HCT116 (cell line): ENCODE results near the gene SDCCAG8. TPM values are rescaled to one million over a fixed set of nuclear protein-coding genes. Genes with fewer than 3 reads are reported as not detected.

ENCODE experiments used
- ATAC-seq: fragments of 200-7000 bp; cut with Tn5 transposase; 2 replicates; pipeline ENCODE4 v1.9.1; 2020; ENCODE audit warnings: mild to moderate bottlenecking, moderate library complexity
- BruUV-seq: library from RNA; stranded (reverse); fragments of 400-500 nt; replicated peaks from 2 replicates; lab custom pipeline; 2021; lab: Mats Ljungman, UMichigan
- CTCF ChIA-PET: fragments of 300-600 bp; sonication (Branson Sonifier 250); formaldehyde crosslinking; loops from one replicate; lab custom pipeline; 2021; ENCODE audit warnings: antibody characterized with exemption; lab: Charles Lee
- POLR2A ChIA-PET: fragments of 300-600, 350-600 bp; sonication (Branson Sonifier 250); formaldehyde crosslinking; loops from one replicate; lab custom pipeline; 2021; ENCODE audit warnings: antibody characterized with exemption; lab: Charles Lee
- RAD21 ChIA-PET, 2 experiments: fragments of 300-600 bp; sonication (Branson Sonifier 250); formaldehyde crosslinking; loops; one replicate each; lab custom pipeline; 2023; ENCODE audit warnings: low total read pairs in 2 of 2; ENCODE audit not compliant: uncharacterized antibody in 2 of 2, unreplicated experiment in 2 of 2, low non-redundant PET in 1 of 2; lab: Charles Lee
- DNase-seq: peaks from one replicate; pipeline ENCODE4 v3.0.0-alpha.2; 2010; ENCODE audit warnings: low read depth, low spot score
- H2AFZ ChIP-seq: fragments of 200-600 bp; shearing (Covaris generic), sonication (generic); 2 replicates; pipeline ENCODE4 v1.6.1; 2017; ENCODE audit warnings: low read depth, mixed run types, mixed read lengths, antibody characterized with exemption, low read length; ENCODE audit not compliant: poor library complexity, severe bottlenecking
- H3K27ac ChIP-seq: 2 replicates; pipeline ENCODE4 v1.5.1; 2012; ENCODE audit warnings: low read depth, low read length
- H3K27me3 ChIP-seq: fragments of 200-600 bp; sonication (generic); 2 replicates; pipeline ENCODE4 v1.6.1; 2016; ENCODE audit warnings: mixed run types, low read length, mixed read lengths; ENCODE audit not compliant: insufficient read depth
- H3K36me3 ChIP-seq, 2 experiments: fragments of 200-500 bp in 1 of 2; fragments of 200-600 bp in 1 of 2; sonication (Bioruptor generic) in 1 of 2; sonication (generic) in 1 of 2; 2 replicates each; pipeline versions ENCODE4 v1.5.1 to v1.6.1; 2014 to 2016; ENCODE audit warnings: low read length in 2 of 2, inconsistent platforms in 1 of 2, mixed read lengths in 1 of 2, mixed run types in 1 of 2; ENCODE audit not compliant: insufficient read depth in 2 of 2, control insufficient read depth in 1 of 2
- H3K4me1 ChIP-seq, 2 experiments: fragments of 200-600 bp in 1 of 2; sonication (generic) in 1 of 2; 2 replicates each; pipeline versions ENCODE4 v1.5.1 to v1.6.1; 2012 to 2017; ENCODE audit warnings: low read length in 2 of 2, inconsistent platforms in 1 of 2, mild to moderate bottlenecking in 1 of 2, mixed read lengths in 1 of 2, mixed run types in 1 of 2, moderate library complexity in 1 of 2; ENCODE audit not compliant: insufficient read depth in 2 of 2, control insufficient read depth in 1 of 2
- H3K4me2 ChIP-seq: fragments of 200-600 bp; sonication (generic); 2 replicates; pipeline ENCODE4 v1.6.1; 2017; ENCODE audit warnings: mixed run types, low read length, mixed read lengths
- H3K4me3 ChIP-seq, 2 experiments: fragments of 200-600 bp in 1 of 2; sonication (generic) in 1 of 2; replicated peaks in 1 of 2; 2 replicates each; pipeline ENCODE4 v1.5.1; 2011 to 2016; ENCODE audit warnings: low read length in 2 of 2, control low read depth in 1 of 2, low read depth in 1 of 2, mild to moderate bottlenecking in 1 of 2, mixed read lengths in 1 of 2, mixed run types in 1 of 2
- H3K79me2 ChIP-seq: fragments of 200-600 bp; sonication (generic); 2 replicates; pipeline ENCODE4 v1.6.1; 2017; ENCODE audit warnings: mild to moderate bottlenecking, mixed run types, low read length, moderate library complexity, mixed read lengths; ENCODE audit not compliant: insufficient read depth
- H3K9ac ChIP-seq: fragments of 200-600 bp; sonication (generic); 2 replicates; pipeline ENCODE4 v1.6.1; 2016; ENCODE audit warnings: low read length, mixed read lengths
- H3K9me2 ChIP-seq: fragments of 200-600 bp; sonication (generic), shearing (Covaris generic); 2 replicates; pipeline ENCODE4 v1.6.1; 2017; ENCODE audit warnings: mixed run types, mild to moderate bottlenecking, moderate library complexity; ENCODE audit not compliant: insufficient read depth
- H3K9me3 ChIP-seq, 2 experiments: fragments of 200-500 bp in 1 of 2; fragments of 200-600 bp in 1 of 2; sonication (Bioruptor generic) in 1 of 2; sonication (generic) in 1 of 2; 2 replicates each; pipeline ENCODE4 v1.6.1; 2014 to 2017; ENCODE audit warnings: low read length in 2 of 2, mixed read lengths in 2 of 2, inconsistent platforms in 1 of 2, low read depth in 1 of 2, mild to moderate bottlenecking in 1 of 2, mixed run types in 1 of 2, moderate library complexity in 1 of 2; ENCODE audit not compliant: control insufficient read depth in 1 of 2, insufficient read depth in 1 of 2
- H4K20me1 ChIP-seq: fragments of 200-600 bp; sonication (generic), shearing (Covaris generic); 2 replicates; pipeline ENCODE4 v1.6.1; 2017; ENCODE audit warnings: mixed run types, mild to moderate bottlenecking, moderate library complexity; ENCODE audit not compliant: insufficient read depth
- CBX3 ChIP-seq: IDR thresholded peaks from 2 replicates; pipeline ENCODE4 v1.6.1; 2012; ENCODE audit warnings: low read depth
- CEBPB ChIP-seq: IDR thresholded peaks from 2 replicates; pipeline ENCODE4 v1.6.1; 2012; ENCODE audit warnings: low read depth
- EGR1 ChIP-seq: IDR thresholded peaks from 2 replicates; pipeline ENCODE4 v1.6.1; 2012; ENCODE audit warnings: low read depth
- ELF1 ChIP-seq: IDR thresholded peaks from 2 replicates; pipeline ENCODE4 v1.6.1; 2012; ENCODE audit warnings: low read depth, borderline replicate concordance
- EZH2phosphoT487 ChIP-seq: fragments of 200-600 bp; IDR thresholded peaks from 2 replicates; pipeline ENCODE4 v1.6.1; 2018; ENCODE audit warnings: antibody characterized with exemption, borderline replicate concordance
- FOSL1 ChIP-seq: IDR thresholded peaks from 2 replicates; pipeline ENCODE4 v1.6.1; 2012; ENCODE audit warnings: low read depth
- JUND ChIP-seq: IDR thresholded peaks from 2 replicates; pipeline ENCODE4 v1.6.1; 2012
- POLR2A ChIP-seq: IDR thresholded peaks from 2 replicates; pipeline ENCODE4 v1.7.0; 2011; ENCODE audit warnings: borderline replicate concordance; ENCODE audit not compliant: insufficient read depth, insufficient read length; ENCODE audit errors: extremely low read depth
- POLR2AphosphoS5 ChIP-seq: IDR thresholded peaks from 2 replicates; pipeline ENCODE4 v1.6.1; 2011; ENCODE audit warnings: mild to moderate bottlenecking, low read depth, low read length, moderate library complexity
- SP1 ChIP-seq: IDR thresholded peaks from 2 replicates; pipeline ENCODE4 v1.6.1; 2012; ENCODE audit warnings: low read depth
- SRF ChIP-seq: IDR thresholded peaks from 2 replicates; pipeline ENCODE4 v1.6.1; 2012; ENCODE audit warnings: low read depth
- TCF7L2 ChIP-seq: IDR thresholded peaks from 2 replicates; pipeline ENCODE4 v1.7.0; 2011; ENCODE audit warnings: borderline replicate concordance, inconsistent platforms; ENCODE audit not compliant: insufficient read depth, insufficient read length; ENCODE audit errors: extremely low read depth
- ZNF274 ChIP-seq: fragments of 200-500 bp; sonication (Bioruptor generic); IDR thresholded peaks from 2 replicates; pipeline ENCODE4 v1.6.1; 2014; ENCODE audit warnings: mild to moderate bottlenecking, low read depth, low read length, inconsistent platforms
- intact Hi-C: fragments of 100-400 bp; cut with micrococcal nuclease; formaldehyde crosslinking; loops from 2 replicates; pipeline ENCODE4 v1.10.0; 2022
- total RNA-seq: library from RNA; stranded (reverse); gene quantifications from one replicate; pipeline ENCODE4 v1.2.1, GENCODE V29; 2021; ENCODE audit not compliant: unreplicated experiment
- TF ChIP-seq, protein P1 (sequence below): IDR thresholded peaks from 2 replicates; pipeline ENCODE4 v1.6.1; 2012
- TF ChIP-seq, protein P2 (sequence below): IDR thresholded peaks from 2 replicates; pipeline ENCODE4 v1.6.1; 2012; ENCODE audit warnings: low read depth

Gene SDCCAG8
- total RNA-seq, 1 experiment from 2014 or later = 38.2 TPM

DNA sequence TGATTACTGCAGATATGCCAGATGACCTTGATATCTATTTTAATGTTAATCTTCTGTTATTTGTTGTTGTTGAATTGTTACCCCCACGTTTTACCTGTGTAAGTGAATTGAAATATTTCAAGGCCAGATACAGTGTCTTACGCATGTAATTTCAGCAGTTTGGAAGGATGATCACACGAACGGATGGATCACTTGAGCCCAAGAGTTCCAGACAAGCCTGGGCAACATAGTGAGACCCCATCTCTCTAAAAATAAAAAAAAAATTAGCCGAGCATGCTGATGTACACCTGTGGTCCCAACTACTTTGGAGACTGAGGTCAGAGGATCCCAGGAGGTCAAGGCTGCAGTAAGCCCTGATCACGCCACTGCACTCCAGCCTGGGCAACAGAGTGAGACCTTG lies 32.2 kb downstream of the SDCCAG8 start:
- no TSS peak for BruUV-seq
- TF ChIP-seq TCF7L2 (no peak), ZNF274 (no peak), CEBPB (no peak), JUND (no peak), SRF (no peak), ELF1 (no peak), EZH2phosphoT487 (no peak)
- TF ChIP-seq, protein P1, sequence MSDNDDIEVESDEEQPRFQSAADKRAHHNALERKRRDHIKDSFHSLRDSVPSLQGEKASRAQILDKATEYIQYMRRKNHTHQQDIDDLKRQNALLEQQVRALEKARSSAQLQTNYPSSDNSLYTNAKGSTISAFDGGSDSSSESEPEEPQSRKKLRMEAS = no peak
- H3K9me3 ChIP-seq = no peaks in the 10 kb centered on the region
- no peak overlapping the region for H3K4me3 ChIP-seq
- no peaks in the 10 kb centered on the region for H3K27me3 ChIP-seq
- no peaks in the 10 kb centered on the region for H3K79me2 ChIP-seq
- H2AFZ ChIP-seq = no peak overlapping the region
- intact Hi-C loops = no loop called here
- ATAC-seq = no peak
- no peak overlapping the region for H3K9ac ChIP-seq
- CTCF ChIA-PET = no interaction called here
- H3K4me1 ChIP-seq = peaks cover 0 to 4% of the 10 kb centered on the region in 2 experiments; a peak in 1 of 4 replicates
- RAD21 ChIA-PET = no interaction called here
- H3K9me2 ChIP-seq = no peaks in the 10 kb centered on the region
- DNase-seq = no peak
- H4K20me1 ChIP-seq = no peaks in the 10 kb centered on the region
- POLR2A ChIA-PET = no interaction called here
- no peaks in the 10 kb centered on the region for H3K36me3 ChIP-seq
- no peak overlapping the region for H3K27ac ChIP-seq
- H3K4me2 ChIP-seq = no peak overlapping the region

DNA sequence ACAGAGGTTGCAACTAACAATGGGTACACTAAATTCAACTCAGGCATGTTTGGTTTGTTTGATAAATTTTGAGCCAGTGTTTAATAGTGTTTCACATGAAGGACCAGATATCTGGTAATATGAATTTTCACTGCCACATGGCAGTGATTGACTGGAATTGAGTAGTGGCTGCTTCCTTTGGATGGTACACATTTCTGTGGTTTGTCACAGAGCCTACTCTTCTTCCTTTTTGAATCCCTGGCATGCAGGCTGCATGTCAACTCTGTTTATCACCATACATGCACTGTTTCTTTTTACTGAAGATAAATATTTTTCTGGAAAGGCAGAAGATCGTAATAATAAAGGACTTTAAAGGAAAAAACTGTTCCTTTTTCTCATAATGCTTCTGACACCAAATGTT lies 35.5 kb downstream of the SDCCAG8 start:
- intact Hi-C loops = no loop called here
- TF ChIP-seq POLR2A = no peak
- TF ChIP-seq POLR2AphosphoS5 = no peak
- TF ChIP-seq CBX3 = no peak
- no peak for TF ChIP-seq JUND
- TF ChIP-seq SRF = no peak
- no peak for TF ChIP-seq EZH2phosphoT487
- TF ChIP-seq CEBPB = no peak
- TF ChIP-seq SP1 = no peak
- no peak for TF ChIP-seq ZNF274
- no peak for TF ChIP-seq FOSL1
- TF ChIP-seq, protein P2, sequence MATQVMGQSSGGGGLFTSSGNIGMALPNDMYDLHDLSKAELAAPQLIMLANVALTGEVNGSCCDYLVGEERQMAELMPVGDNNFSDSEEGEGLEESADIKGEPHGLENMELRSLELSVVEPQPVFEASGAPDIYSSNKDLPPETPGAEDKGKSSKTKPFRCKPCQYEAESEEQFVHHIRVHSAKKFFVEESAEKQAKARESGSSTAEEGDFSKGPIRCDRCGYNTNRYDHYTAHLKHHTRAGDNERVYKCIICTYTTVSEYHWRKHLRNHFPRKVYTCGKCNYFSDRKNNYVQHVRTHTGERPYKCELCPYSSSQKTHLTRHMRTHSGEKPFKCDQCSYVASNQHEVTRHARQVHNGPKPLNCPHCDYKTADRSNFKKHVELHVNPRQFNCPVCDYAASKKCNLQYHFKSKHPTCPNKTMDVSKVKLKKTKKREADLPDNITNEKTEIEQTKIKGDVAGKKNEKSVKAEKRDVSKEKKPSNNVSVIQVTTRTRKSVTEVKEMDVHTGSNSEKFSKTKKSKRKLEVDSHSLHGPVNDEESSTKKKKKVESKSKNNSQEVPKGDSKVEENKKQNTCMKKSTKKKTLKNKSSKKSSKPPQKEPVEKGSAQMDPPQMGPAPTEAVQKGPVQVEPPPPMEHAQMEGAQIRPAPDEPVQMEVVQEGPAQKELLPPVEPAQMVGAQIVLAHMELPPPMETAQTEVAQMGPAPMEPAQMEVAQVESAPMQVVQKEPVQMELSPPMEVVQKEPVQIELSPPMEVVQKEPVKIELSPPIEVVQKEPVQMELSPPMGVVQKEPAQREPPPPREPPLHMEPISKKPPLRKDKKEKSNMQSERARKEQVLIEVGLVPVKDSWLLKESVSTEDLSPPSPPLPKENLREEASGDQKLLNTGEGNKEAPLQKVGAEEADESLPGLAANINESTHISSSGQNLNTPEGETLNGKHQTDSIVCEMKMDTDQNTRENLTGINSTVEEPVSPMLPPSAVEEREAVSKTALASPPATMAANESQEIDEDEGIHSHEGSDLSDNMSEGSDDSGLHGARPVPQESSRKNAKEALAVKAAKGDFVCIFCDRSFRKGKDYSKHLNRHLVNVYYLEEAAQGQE = no peak
- no peak for TF ChIP-seq ELF1
- no peak for TF ChIP-seq EGR1
- TF ChIP-seq, all 23 proteins: peak for 0
- Histone ChIP-seq H3K4me1 (peaks cover 0 to 4% of the 10 kb centered on the region in 2 experiments; a peak in 1 of 4 replicates), H3K4me3 (no peak overlapping the region), H3K27me3 (no peaks in the 10 kb centered on the region), H3K79me2 (no peaks in the 10 kb centered on the region), H4K20me1 (no peaks in the 10 kb centered on the region), H2AFZ (no peak overlapping the region), H3K4me2 (no peak overlapping the region), H3K9ac (no peak overlapping the region), H3K27ac (no peak overlapping the region), H3K9me3 (no peaks in the 10 kb centered on the region), H3K36me3 (0 out of 4 replicates have a peak, but pooled peaks cover 0 to 3% of the 10 kb centered on the region in 2 experiments), H3K9me2 (no peaks in the 10 kb centered on the region)
- ChIA-PET POLR2A (no interaction called here), RAD21 (no interaction called here), CTCF (no interaction called here)
- DNase-seq (no peak), ATAC-seq (no peak)
- BruUV-seq = no TSS peak
